BLaER1 treated with 17β-estradiol and CSF1 and Interleukin-3, amounts not matched to agents 10 nM and 100 nM (cell line): ENCODE measurements around the gene PNCK.

Experiments used
- H3K27ac ChIP-seq, 11 experiments: shearing (Covaris generic); formaldehyde crosslinking; 2 replicates each; pipeline ENCODE4 v1.8.1; 2022
- H3K27me3 ChIP-seq, 11 experiments: shearing (Covaris generic); formaldehyde crosslinking; 2 replicates each; pipeline ENCODE4 v1.8.1; 2022
- H3K36me3 ChIP-seq, 11 experiments: shearing (Covaris generic); formaldehyde crosslinking; 2 replicates each; pipeline ENCODE4 v1.8.1; 2022
- H3K4me1 ChIP-seq, 10 experiments: shearing (Covaris generic); formaldehyde crosslinking; 2 replicates each; pipeline ENCODE4 v1.8.1; 2022
- H3K4me2 ChIP-seq, 11 experiments: shearing (Covaris generic); formaldehyde crosslinking; 2 replicates each; pipeline ENCODE4 v1.8.1; 2022
- H3K4me3 ChIP-seq, 10 experiments: shearing (Covaris generic); formaldehyde crosslinking; 2 replicates each; pipeline ENCODE4 v1.8.1; 2022
- H3K9ac ChIP-seq, 11 experiments: shearing (Covaris generic); formaldehyde crosslinking; 2 replicates each; pipeline ENCODE4 v1.8.1; 2022
- H3K9me3 ChIP-seq, 11 experiments: shearing (Covaris generic); formaldehyde crosslinking; replicated peaks in 1 of 11; 2 replicates each; pipeline ENCODE4 v1.8.1; 2022
- H4K20me1 ChIP-seq, 11 experiments: shearing (Covaris generic); formaldehyde crosslinking; 2 replicates each; pipeline ENCODE4 v1.8.1; 2022
- Cebpa-rat ChIP-seq, 11 experiments: shearing (Covaris generic); IDR thresholded peaks; 2 replicates each; pipeline ENCODE4 v1.8.1; 2022

The PNCK gene

GRCh38 chrX:153665726-153666306, 7.8 kb downstream of the PNCK start:
- no peak overlapping the region for H3K9ac ChIP-seq

DNA sequence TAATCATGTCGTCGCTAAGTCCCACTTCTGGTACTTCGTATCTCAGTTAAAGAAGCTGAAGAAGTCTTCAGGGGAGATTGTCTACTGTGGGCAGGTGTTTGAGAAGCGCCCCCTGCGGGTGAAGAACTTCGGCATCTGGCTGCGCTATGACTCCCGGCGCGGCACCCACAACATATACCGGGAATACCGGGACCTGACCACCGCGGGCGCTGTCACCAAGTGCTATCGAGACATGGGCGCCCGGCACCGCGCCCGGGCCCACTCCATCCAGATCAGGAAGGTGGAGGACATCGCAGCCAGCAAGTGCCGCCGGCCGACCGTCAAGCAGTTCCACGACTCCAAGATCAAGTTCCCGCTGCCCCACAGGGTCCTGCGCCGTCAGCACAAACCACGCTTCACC, 11.3 kb downstream of the PNCK start:
- H3K9ac ChIP-seq: no peak overlapping the region

More at GRCh38 chrX:153665726-153666306, 7.8 kb downstream of the PNCK start:
- Histone ChIP-seq H3K4me2 (no peak overlapping the region), H4K20me1 (no peaks in the 10 kb centered on the region), H3K36me3 (no peaks in the 10 kb centered on the region), H3K9me3 (peaks cover 0 to 57% (median 20%) of the 10 kb centered on the region in 11 experiments; a peak in 13 of 22 replicates), H3K4me1 (no peaks in the 10 kb centered on the region), H3K27me3 (peaks cover 23 to 54% (median 41%) of the 10 kb centered on the region in 11 experiments), H3K4me3 (no peak overlapping the region), H3K27ac (no peak overlapping the region)
- no peak for TF ChIP-seq Cebpa-rat (IDR thresholded peaks at IDR 0.05)

GRCh38 chrX:153659268-153659667, 14.3 kb downstream of the PNCK start:
- H3K4me1 ChIP-seq: no peaks in the 10 kb centered on the region
- TF ChIP-seq Cebpa-rat (IDR thresholded peaks at IDR 0.05): no peak
- H3K9ac ChIP-seq: no peak overlapping the region
- no peaks in the 10 kb centered on the region for H4K20me1 ChIP-seq
- H3K4me3 ChIP-seq: no peak overlapping the region
- no peaks in the 10 kb centered on the region for H3K36me3 ChIP-seq
- peaks cover 7 to 43% (median 19%) of the 10 kb centered on the region in 11 experiments for H3K9me3 ChIP-seq
- H3K4me2 ChIP-seq: no peak overlapping the region
- H3K27me3 ChIP-seq: peaks cover 31 to 80% (median 60%) of the 10 kb centered on the region in 11 experiments
- H3K27ac ChIP-seq: no peak overlapping the region

More for the DNA sequence above, 11.3 kb downstream of the PNCK start:
- Histone ChIP-seq H3K27ac (no peak overlapping the region), H3K4me1 (no peaks in the 10 kb centered on the region), H4K20me1 (no peaks in the 10 kb centered on the region), H3K4me2 (peak overlapping the region in 5 of 11 experiments; percentile 3 to 53 (median 23); a peak in 5 of 22 replicates), H3K4me3 (no peak overlapping the region), H3K27me3 (peaks cover 29 to 80% (median 64%) of the 10 kb centered on the region in 11 experiments), H3K9me3 (peaks cover 0 to 60% (median 14%) of the 10 kb centered on the region in 11 experiments; a peak in 14 of 22 replicates), H3K36me3 (no peaks in the 10 kb centered on the region)
- no peak for TF ChIP-seq Cebpa-rat (IDR thresholded peaks at IDR 0.05)

- no peaks in the 10 kb centered on the region for H3K36me3 ChIP-seq
- H4K20me1 ChIP-seq: no peaks in the 10 kb centered on the region; a peak in 1 of 22 replicates
- no peak for TF ChIP-seq Cebpa-rat (IDR thresholded peaks at IDR 0.05)
Observed at GRCh38 chrX:153657161-153657560, 16.5 kb downstream of the PNCK start.

GRCh38 chrX:153653556-153653955, 20.1 kb downstream of the PNCK start:
- H3K36me3 ChIP-seq: no peaks in the 10 kb centered on the region
- TF ChIP-seq Cebpa-rat (IDR thresholded peaks at IDR 0.05): no peak
- H3K27ac ChIP-seq: no peak overlapping the region
- no peaks in the 10 kb centered on the region; a peak in 1 of 22 replicates for H4K20me1 ChIP-seq
- no peak overlapping the region for H3K4me2 ChIP-seq
- no peaks in the 10 kb centered on the region for H3K4me1 ChIP-seq
- H3K9ac ChIP-seq: no peak overlapping the region
- peaks cover 19 to 58% (median 41%) of the 10 kb centered on the region in 11 experiments for H3K9me3 ChIP-seq
- H3K4me3 ChIP-seq: no peak overlapping the region
- peaks cover 5 to 50% (median 25%) of the 10 kb centered on the region in 11 experiments for H3K27me3 ChIP-seq

More at GRCh38 chrX:153657161-153657560, 16.5 kb downstream of the PNCK start:
- H3K9ac ChIP-seq: no peak overlapping the region
- H3K9me3 ChIP-seq: peaks cover 19 to 59% (median 35%) of the 10 kb centered on the region in 11 experiments
- peaks cover 21 to 71% (median 49%) of the 10 kb centered on the region in 11 experiments for H3K27me3 ChIP-seq
- H3K4me1 ChIP-seq: no peaks in the 10 kb centered on the region
- H3K4me3 ChIP-seq: no peak overlapping the region
- H3K27ac ChIP-seq: no peak overlapping the region
- no peak overlapping the region for H3K4me2 ChIP-seq

DNA sequence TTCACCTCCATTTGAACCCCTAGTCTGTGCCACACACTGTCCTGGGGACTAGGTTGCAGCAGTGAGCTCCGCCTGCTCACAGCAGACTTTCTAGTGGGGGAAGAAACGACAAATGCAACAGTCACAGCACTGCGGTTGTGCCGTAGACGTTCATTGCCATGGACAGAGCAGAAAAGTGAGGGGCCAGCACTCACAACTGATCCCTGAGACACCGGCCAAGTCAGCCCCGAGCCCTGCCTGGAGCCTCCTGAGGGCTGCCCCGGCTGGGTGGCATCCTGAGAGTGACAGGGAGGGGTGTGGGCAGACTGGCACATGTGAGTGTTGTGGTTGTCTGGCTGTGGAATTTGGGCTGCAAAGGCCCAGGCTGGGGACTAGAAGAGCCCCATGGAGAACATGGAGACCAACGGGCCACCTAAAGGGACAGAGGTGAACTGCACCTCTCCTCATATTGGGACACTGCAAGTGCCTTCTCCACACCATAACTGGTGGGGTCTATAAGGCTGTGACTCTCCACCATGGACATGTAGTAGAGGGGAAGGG, 22.0 kb downstream of the PNCK start:
- H3K9ac ChIP-seq: no peak overlapping the region
- TF ChIP-seq Cebpa-rat (IDR thresholded peaks at IDR 0.05): no peak
- H3K4me3 ChIP-seq: no peak overlapping the region
- peaks cover 21 to 60% (median 53%) of the 10 kb centered on the region in 11 experiments for H3K9me3 ChIP-seq
- peaks cover 24 to 55% (median 38%) of the 10 kb centered on the region in 11 experiments for H3K27me3 ChIP-seq
- H3K27ac ChIP-seq: no peak overlapping the region
- H4K20me1 ChIP-seq: peaks cover 0 to 7% (median 0%) of the 10 kb centered on the region in 11 experiments; a peak in 2 of 22 replicates
- peaks cover 0 to 2% (median 0%) of the 10 kb centered on the region in 10 experiments; a peak in 2 of 20 replicates for H3K4me1 ChIP-seq
- no peak overlapping the region for H3K4me2 ChIP-seq
- no peaks in the 10 kb centered on the region for H3K36me3 ChIP-seq

GRCh38 chrX:153650959-153651358, 22.7 kb downstream of the PNCK start:
- peaks cover 0 to 5% (median 0%) of the 10 kb centered on the region in 10 experiments; a peak in 2 of 20 replicates for H3K4me1 ChIP-seq
- H3K27me3 ChIP-seq: peaks cover 31 to 61% (median 45%) of the 10 kb centered on the region in 11 experiments
- no peak overlapping the region for H3K9ac ChIP-seq
- H3K36me3 ChIP-seq: no peaks in the 10 kb centered on the region
- no peak for TF ChIP-seq Cebpa-rat (IDR thresholded peaks at IDR 0.05)
- H3K4me2 ChIP-seq: no peak overlapping the region
- no peak overlapping the region for H3K27ac ChIP-seq
- H4K20me1 ChIP-seq: peaks cover 0 to 14% (median 0%) of the 10 kb centered on the region in 11 experiments; a peak in 5 of 22 replicates
- peaks cover 21 to 63% (median 52%) of the 10 kb centered on the region in 11 experiments for H3K9me3 ChIP-seq
- H3K4me3 ChIP-seq: no peak overlapping the region

DNA sequence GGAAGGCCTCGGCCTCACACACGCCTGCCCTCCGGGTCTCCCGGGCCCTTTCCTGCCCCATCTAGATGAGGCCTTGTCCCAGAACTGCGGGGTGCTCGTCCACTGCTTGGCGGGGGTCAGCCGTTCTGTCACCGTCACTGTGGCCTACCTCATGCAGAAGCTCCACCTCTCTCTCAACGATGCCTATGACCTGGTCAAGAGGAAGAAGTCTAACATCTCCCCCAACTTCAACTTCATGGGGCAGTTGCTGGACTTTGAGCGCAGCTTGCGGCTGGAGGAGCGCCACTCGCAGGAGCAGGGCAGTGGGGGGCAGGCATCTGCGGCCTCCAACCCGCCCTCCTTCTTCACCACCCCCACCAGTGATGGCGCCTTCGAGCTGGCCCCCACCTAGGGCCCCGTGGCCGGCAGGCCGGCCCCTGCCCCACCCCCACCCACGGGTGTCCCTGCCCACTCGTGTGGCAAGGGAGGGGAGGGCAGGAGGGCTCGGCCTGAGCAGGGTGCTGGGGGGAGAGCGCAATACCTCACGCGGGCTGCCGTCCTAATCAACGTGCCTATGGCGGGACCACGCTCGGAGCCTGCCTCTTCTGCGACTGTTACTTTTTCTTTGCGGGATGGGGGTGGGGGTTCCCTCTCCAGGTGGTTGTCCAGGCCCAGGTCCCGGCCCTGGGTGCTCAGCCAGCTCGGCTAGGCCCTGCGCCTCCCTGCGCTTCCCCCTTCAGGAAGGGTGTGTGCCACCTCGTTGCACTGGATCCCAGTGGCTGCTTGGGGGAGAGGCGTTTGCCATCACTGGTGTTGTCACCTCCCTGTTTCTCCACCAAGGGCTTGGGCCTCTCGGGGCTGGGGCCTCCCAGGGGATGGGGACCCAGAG, 23.5 kb downstream of the PNCK start:
- Histone ChIP-seq H3K9ac (no peak overlapping the region), H3K4me2 (no peak overlapping the region), H3K27me3 (peaks cover 39 to 70% (median 53%) of the 10 kb centered on the region in 11 experiments), H3K27ac (no peak overlapping the region), H3K36me3 (no peaks in the 10 kb centered on the region), H3K4me3 (no peak overlapping the region), H4K20me1 (peaks cover 0 to 16% (median 0%) of the 10 kb centered on the region in 11 experiments; a peak in 9 of 22 replicates), H3K4me1 (peaks cover 0 to 5% (median 0%) of the 10 kb centered on the region in 10 experiments; a peak in 2 of 20 replicates), H3K9me3 (peaks cover 21 to 63% (median 46%) of the 10 kb centered on the region in 11 experiments)
- TF ChIP-seq Cebpa-rat (IDR thresholded peaks at IDR 0.05): no peak
